ENCODE results near the gene OR52K2.

GRCh38 chr11:4484310-4484709 is 35.2 kb downstream of the OR52K2 start:
- TF ChIP-seq POLR2A (IDR thresholded peaks at IDR 0.05; ENCODE audit: low read length) (no peak), SMC3 (IDR thresholded peaks at IDR 0.05) (no peak), CTCF (IDR thresholded peaks at IDR 0.05) (no peak)
